HepG2 (cell line): ENCODE results near the gene CXCR5. TPM values are rescaled to one million over a fixed set of nuclear protein-coding genes. Genes with fewer than 3 reads are reported as not detected.

Source experiments
- ATAC-seq: fragments of 200-7000 bp; cut with Tn5 transposase; 3 replicates; pipeline ENCODE4 v1.9.1; 2020; ENCODE audit warnings: mild to moderate bottlenecking, moderate library complexity
- BruUV-seq: library from RNA; stranded (reverse); fragments of 400-500 nt; replicated peaks from 2 replicates; lab custom pipeline; 2021; lab: Mats Ljungman, UMichigan
- CTCF ChIA-PET: fragments of 300-600 bp; formaldehyde crosslinking; extraction: SDS; loops from one replicate; lab custom pipeline; 2021; ENCODE audit warnings: low total read pairs, inconsistent platforms, low intra/inter-chr PET ratio; lab: Yijun Ruan, JAX
- POLR2A ChIA-PET: fragments of 350-600 bp; sonication (Branson Sonifier 250); formaldehyde crosslinking; loops from one replicate; lab custom pipeline; 2020; ENCODE audit warnings: antibody characterized with exemption, inconsistent platforms; lab: Yijun Ruan, JAX
- DNase-seq: peaks from one replicate; pipeline ENCODE4 v3.0.0-alpha.2; 2015; ENCODE audit warnings: low spot score
- FAIRE-seq: peaks from 3 replicates; lab custom pipeline; 2011; peaks lifted over from hg19 to GRCh38; lab: Jason Lieb, UNC
- H2AFZ ChIP-seq: one replicate; pipeline ENCODE4 v1.6.1; 2011; ENCODE audit warnings: low read length, inconsistent platforms
- H3K27ac ChIP-seq: fragments of 300-600 bp; 3 replicates; pipeline ENCODE4 v1.8.0; 2011; ENCODE audit warnings: mixed run types, mild to moderate bottlenecking, mixed read lengths, low read length, inconsistent platforms; ENCODE audit not compliant: insufficient read depth; ENCODE audit errors: extremely low read length
- H3K27me3 ChIP-seq, 2 experiments: fragments of 200-600 bp in 1 of 2; 2 replicates in 1 of 2; 3 replicates in 1 of 2; pipeline versions ENCODE4 v1.6.0 to v1.8.0; 2011; ENCODE audit warnings: low read length in 2 of 2, mild to moderate bottlenecking in 2 of 2, moderate library complexity in 2 of 2, inconsistent platforms in 1 of 2; ENCODE audit not compliant: insufficient read depth in 2 of 2, control insufficient read depth in 1 of 2
- H3K36me3 ChIP-seq, 2 experiments: fragments of 200-600 bp in 1 of 2; replicated peaks in 1 of 2; 2 replicates in 1 of 2; 3 replicates in 1 of 2; pipeline versions ENCODE4 v1.5.1 to v1.8.0; 2011; ENCODE audit warnings: low read length in 2 of 2, inconsistent platforms in 1 of 2; ENCODE audit not compliant: insufficient read depth in 2 of 2, control insufficient read depth in 1 of 2
- H3K4me1 ChIP-seq: 2 replicates; pipeline ENCODE4 v1.5.1; 2012; ENCODE audit warnings: low read length, inconsistent platforms; ENCODE audit not compliant: insufficient read depth
- H3K4me2 ChIP-seq: 2 replicates; pipeline ENCODE4 v1.6.0; 2011; ENCODE audit warnings: low read depth, low read length, inconsistent platforms
- H3K4me3 ChIP-seq, 3 experiments: fragments of 200-600 bp in 1 of 3; sonication (generic), shearing (Covaris generic) in 1 of 3; replicated peaks in 1 of 3; 2 replicates each; pipeline ENCODE4 v1.5.1; 2011 to 2016; ENCODE audit warnings: low read length in 3 of 3, inconsistent platforms in 2 of 3, low read depth in 2 of 3, mild to moderate bottlenecking in 2 of 3, control low read depth in 1 of 3, mixed read lengths in 1 of 3; ENCODE audit not compliant: insufficient read depth in 1 of 3
- H3K79me2 ChIP-seq: one replicate; pipeline ENCODE4 v1.6.1; 2011; ENCODE audit warnings: low read length, inconsistent platforms; ENCODE audit not compliant: insufficient read depth
- H3K9ac ChIP-seq: 2 replicates; pipeline ENCODE4 v1.6.0; 2011; ENCODE audit warnings: mild to moderate bottlenecking, low read depth, low read length, inconsistent platforms; ENCODE audit not compliant: insufficient read depth
- H3K9me3 ChIP-seq: 2 replicates; pipeline ENCODE4 v1.5.1; 2012; ENCODE audit warnings: mild to moderate bottlenecking, low read length
- H4K20me1 ChIP-seq: 2 replicates; pipeline ENCODE4 v1.6.0; 2011; ENCODE audit warnings: inconsistent platforms, mild to moderate bottlenecking, low read length, moderate library complexity; ENCODE audit not compliant: insufficient read depth
- FOXA1 ChIP-seq, 2 experiments: fragments of 450-650 bp in 1 of 2; sonication (generic) in 1 of 2; formaldehyde crosslinking in 1 of 2; IDR thresholded peaks; 2 replicates each; pipeline versions ENCODE4 v1.4.0 to v1.6.1; 2016 to 2020; ENCODE audit warnings: missing genetic modification reagents in 1 of 2
- HNF4G ChIP-seq, 2 experiments: sonication (generic) in 1 of 2; formaldehyde crosslinking in 1 of 2; IDR thresholded peaks; 2 replicates each; pipeline versions ENCODE4 v1.4.0 to v1.6.1; 2011 to 2020; ENCODE audit warnings: borderline replicate concordance in 2 of 2, low read depth in 2 of 2, mild to moderate bottlenecking in 2 of 2, low read length in 1 of 2, missing genetic modification reagents in 1 of 2, moderate library complexity in 1 of 2
- HOXA3 ChIP-seq: sonication (generic); formaldehyde crosslinking; IDR thresholded peaks from 2 replicates; pipeline ENCODE4 v1.5.0; 2020; ENCODE audit warnings: missing genetic modification reagents
- MED1 ChIP-seq: sonication (generic); formaldehyde crosslinking; IDR thresholded peaks from 2 replicates; pipeline ENCODE4 v1.4.0; 2020; ENCODE audit warnings: missing genetic modification reagents
- NFAT5 ChIP-seq: sonication (generic); formaldehyde crosslinking; IDR thresholded peaks from 2 replicates; pipeline ENCODE4 v1.4.0; 2020; ENCODE audit warnings: missing genetic modification reagents
- PHF20 ChIP-seq: sonication (generic); formaldehyde crosslinking; IDR thresholded peaks from 2 replicates; pipeline ENCODE4 v1.5.0; 2020; ENCODE audit warnings: mild to moderate bottlenecking, missing genetic modification reagents
- PHF21A ChIP-seq: sonication (generic); formaldehyde crosslinking; IDR thresholded peaks from 2 replicates; pipeline ENCODE4 v1.5.0; 2020; ENCODE audit warnings: mild to moderate bottlenecking, missing genetic modification reagents
- POLR2AphosphoS5 ChIP-seq: IDR thresholded peaks from 2 replicates; pipeline ENCODE4 v1.6.1; 2012; ENCODE audit warnings: low read depth, low read length
- RARG ChIP-seq: sonication (generic); formaldehyde crosslinking; IDR thresholded peaks from 2 replicates; pipeline ENCODE4 v1.4.0; 2020; ENCODE audit warnings: low read depth, mild to moderate bottlenecking, missing genetic modification reagents
- SMYD3 ChIP-seq: sonication (generic); formaldehyde crosslinking; IDR thresholded peaks from 2 replicates; pipeline ENCODE4 v1.8.1; 2023; ENCODE audit warnings: mild to moderate bottlenecking, missing genetic modification reagents
- SP5 ChIP-seq: IDR thresholded peaks from 2 replicates; pipeline ENCODE4 v1.6.1; 2016; ENCODE audit warnings: low read depth, borderline replicate concordance
- STAT5B ChIP-seq: sonication (generic); formaldehyde crosslinking; IDR thresholded peaks from 2 replicates; pipeline ENCODE4 v1.4.0; 2020; ENCODE audit warnings: missing genetic modification reagents
- TCF7L2 ChIP-seq: IDR thresholded peaks from 2 replicates; pipeline ENCODE4 v1.6.1; 2011; ENCODE audit warnings: mild to moderate bottlenecking, low read depth, low read length, moderate library complexity
- TFE3 ChIP-seq: IDR thresholded peaks from 2 replicates; pipeline ENCODE4 v1.6.1; 2016
- TRAFD1 ChIP-seq: sonication (generic); formaldehyde crosslinking; IDR thresholded peaks from 2 replicates; pipeline ENCODE4 v1.5.1; 2020; ENCODE audit warnings: missing genetic modification reagents, mild to moderate bottlenecking, borderline replicate concordance
- ZNF264 ChIP-seq: sonication (generic); formaldehyde crosslinking; IDR thresholded peaks from 2 replicates; pipeline ENCODE4 v1.4.0; 2020; ENCODE audit warnings: missing genetic modification reagents
- WGBS: methylation state at CpG from one replicate; pipeline ENCODE4 v1.1.6; 2017; ENCODE audit warnings: low lambda C conversion rate; 5-methylcytosine and 5-hydroxymethylcytosine counted together
- in situ Hi-C: cut with HindIII; loops from 2 replicates; pipeline ENCODE4 v1.10.0; 2017; ENCODE audit warnings: low pct_unique_long_range_greater_than_20kb; ENCODE audit not compliant: extremely low pct_ligation_motif_present
- intact Hi-C: fragments of 100-400 bp; cut with micrococcal nuclease; formaldehyde crosslinking; loops from one replicate; pipeline ENCODE4 v1.10.0; 2022; ENCODE audit not compliant: unreplicated experiment
- polyA plus RNA-seq, 8 experiments: library from polyadenylated mRNA; depleted of rRNA in 3 of 8; stranded (reverse) in 7 of 8; unstranded in 1 of 8; fragments of >200 nt; fragmentation: Illumina TruSeq in 4 of 8; extraction: Trizol in 4 of 8; gene quantifications; 2 replicates each; pipeline versions ENCODE4 v1.2.1 to v1.2.3, GENCODE V29; 2011 to 2016; ENCODE audit warnings: low read depth in 4 of 8, missing spikeins in 1 of 8, mixed read lengths in 1 of 8; ENCODE audit not compliant: insufficient read depth in 1 of 8
- total RNA-seq, 5 experiments: library from RNA; depleted of rRNA; stranded (reverse); fragments of >200 nt; fragmentation: Illumina TruSeq; extraction: Trizol; gene quantifications; 2 replicates each; pipeline ENCODE4 v1.2.3, GENCODE V29; 2016; ENCODE audit warnings: low read depth in 1 of 5

Gene CXCR5
- total and polyA plus RNA-seq, 2 of the 13 experiments (the other 11 are each of a cell fraction or from before 2014, with no cell fraction given), result not detected

GRCh38 chr11:118918128-118918685, 34.5 kb downstream of the CXCR5 start:
- ATAC-seq (peak; percentile 4), DNase-seq (peak; percentile 69), FAIRE-seq (peak; percentile 63)
- no peaks in the 10 kb centered on the region for H3K9me3 ChIP-seq
- H3K36me3 ChIP-seq, result no peaks in the 10 kb centered on the region
- H3K27me3 ChIP-seq, result no peaks in the 10 kb centered on the region
- peak overlapping the region; percentile 39 to 69 (median 48); a peak in 5 of 6 replicates for H3K4me3 ChIP-seq
- in situ Hi-C loops (no loop called here), intact Hi-C loops (no loop called here)
- peaks cover 100% of the 10 kb centered on the region for H3K4me1 ChIP-seq
- H3K79me2 ChIP-seq, result peaks cover 31% of the 10 kb centered on the region
- no TSS peak for BruUV-seq
- H3K27ac ChIP-seq, result peak overlapping the region; percentile 86
- ChIA-PET POLR2A (interaction anchor here (0.6 kb wide), 1 partner anchor 203 kb away, joined by 3 read pairs; the partner anchor contains the start of gene HINFP), CTCF (no interaction called here)
- 9% methylated on average over 8 of the region's 14 CpGs for WGBS
- H3K9ac ChIP-seq, result peak overlapping the region; percentile 69
- no peaks in the 10 kb centered on the region for H4K20me1 ChIP-seq
- peak overlapping the region; percentile 82 for H3K4me2 ChIP-seq
- H2AFZ ChIP-seq, result no peak overlapping the region
- TF ChIP-seq SP5 (CRISPR knock-in tag) (0 out of 2 replicates have a peak, but pooled peaks have one; percentile 35), PHF20 (no peak), POLR2AphosphoS5 (peak; percentile 61), RARG (CRISPR knock-in tag) (no peak), MED1 (CRISPR knock-in tag) (peak; percentile 41; the same call in 1 of the 2 replicates), STAT5B (no peak), SMYD3 (CRISPR knock-in tag) (no peak), TRAFD1 (CRISPR knock-in tag) (no peak), ZNF264 (CRISPR knock-in tag) (0 out of 2 replicates have a peak, but pooled peaks have one; percentile 35), PHF21A (CRISPR knock-in tag) (0 out of 2 replicates have a peak, but pooled peaks have one; percentile 6), TFE3 (CRISPR knock-in tag) (no peak), FOXA1 (IDR thresholded peaks at IDR 0.05) (no peak), FOXA1 (CRISPR knock-in tag; IDR thresholded peaks at IDR 0.05) (peak; percentile 30; the same call in 1 of the 2 replicates), TCF7L2 (no peak), NFAT5 (no peak), HOXA3 (CRISPR knock-in tag) (0 out of 2 replicates have a peak, but pooled peaks have one; percentile 21), HNF4G (IDR thresholded peaks at IDR 0.05; ENCODE audit: borderline replicate concordance, low read depth, low read length) (peak; percentile 59; the same call in 1 of the 2 replicates), HNF4G (CRISPR knock-in tag; IDR thresholded peaks at IDR 0.05; ENCODE audit: borderline replicate concordance, low read depth) (no peak)
